Stimulated activated CD4-positive, alpha-beta T cell treated with anti-CD3 and anti-CD28 coated beads, Interleukin-12 subunit alpha, Interleukin-12 subunit beta, amount 100 ng/mL, for 4 hours (primary cell): ENCODE measurements around the gene CSAG1.
"Not testable (repeated sequence)": the region's sequence is repeated elsewhere in the genome, so short reads cannot be mapped to it uniquely, and the experiment has no call there.

ENCODE experiments used
- DNase-seq: peaks from one replicate; pipeline ENCODE4 v3.0.0-alpha.2; 2020

The CSAG1 gene

GRCh38 chrX:152733261-152733975 lies at the start of gene CSAG1, which contains the start of gene MAGEA12:
Gene CSAG1, minus strand, starts transcription at chrX:152733721. Its CDS starts 1,261 bp downstream, at chrX:152732460.
Gene MAGEA12, plus strand, starts transcription at chrX:152733757. Its CDS starts 2,405 bp downstream, at chrX:152736162.
- no peak for DNase-seq

DNA sequence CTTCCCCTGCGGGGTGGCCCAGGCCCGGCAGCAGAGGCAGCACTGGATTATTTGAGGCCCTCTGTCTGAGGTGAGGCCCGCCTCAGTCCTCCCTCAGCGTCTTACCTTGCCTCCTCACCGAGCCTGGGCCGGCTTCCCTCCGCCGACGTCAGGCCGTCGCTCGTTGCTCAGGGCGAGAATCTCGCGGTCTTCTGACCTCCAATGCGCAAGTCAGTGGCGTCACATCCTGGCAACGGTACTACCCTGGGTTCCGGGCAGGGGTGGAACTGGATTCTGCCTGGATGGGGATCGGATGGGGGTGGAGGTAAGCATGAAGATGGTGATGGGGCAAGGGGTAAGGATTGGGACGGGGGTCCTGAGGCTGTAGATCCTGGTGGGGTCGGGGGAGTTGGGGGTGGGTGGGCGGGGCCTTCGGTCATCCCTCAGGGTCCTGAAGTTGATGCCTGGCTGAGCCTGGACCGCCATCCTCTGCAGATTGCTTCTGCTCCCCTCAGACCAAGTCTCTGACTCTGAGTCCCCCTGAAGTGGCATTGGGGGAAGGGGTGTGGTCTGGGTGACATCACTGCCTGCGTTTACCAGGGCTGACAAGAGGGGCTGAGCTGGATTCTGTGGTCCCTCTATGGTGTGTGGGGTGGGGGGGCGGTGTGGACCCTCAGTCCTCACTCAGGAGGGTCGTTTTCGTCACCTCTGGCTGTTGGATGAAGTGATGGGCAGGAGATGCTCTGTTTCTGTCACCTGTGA lies 36.2 kb upstream of the CSAG1 start, which contains the start of gene MAGEA6:
Gene MAGEA6 (minus strand): TSS at position 141 of the 741 bp plus-strand sequence. CDS start 2,039 bp downstream, outside the sequence.
- DNase-seq: not testable (repeated sequence)

GRCh38 chrX:152766562-152766961 lies 33.0 kb upstream of the CSAG1 start:
- DNase-seq: not testable (repeated sequence)

DNA sequence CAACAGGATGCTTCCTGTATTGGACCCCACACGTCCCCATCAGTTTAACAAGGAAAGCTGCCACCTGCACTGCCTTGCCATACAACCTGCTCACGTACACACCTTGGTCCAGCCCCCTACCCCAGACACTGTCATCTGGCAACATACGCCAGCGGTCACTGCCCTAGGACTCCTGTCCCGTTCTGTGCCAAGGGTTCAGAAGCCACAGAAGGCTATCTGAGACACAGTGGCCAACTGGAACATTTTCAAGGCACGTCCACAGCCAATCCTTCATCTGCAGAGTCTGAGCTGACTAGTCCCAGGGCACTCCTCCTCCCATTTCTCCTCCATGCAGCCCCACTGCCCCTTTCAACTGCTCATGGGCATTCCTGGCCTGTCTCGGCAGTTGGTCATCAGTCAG lies 28.1 kb upstream of the CSAG1 start:
- not testable (repeated sequence) for DNase-seq

- not testable (repeated sequence) for DNase-seq
Observed at GRCh38 chrX:152759544-152759943, 26.0 kb upstream of the CSAG1 start.

DNA sequence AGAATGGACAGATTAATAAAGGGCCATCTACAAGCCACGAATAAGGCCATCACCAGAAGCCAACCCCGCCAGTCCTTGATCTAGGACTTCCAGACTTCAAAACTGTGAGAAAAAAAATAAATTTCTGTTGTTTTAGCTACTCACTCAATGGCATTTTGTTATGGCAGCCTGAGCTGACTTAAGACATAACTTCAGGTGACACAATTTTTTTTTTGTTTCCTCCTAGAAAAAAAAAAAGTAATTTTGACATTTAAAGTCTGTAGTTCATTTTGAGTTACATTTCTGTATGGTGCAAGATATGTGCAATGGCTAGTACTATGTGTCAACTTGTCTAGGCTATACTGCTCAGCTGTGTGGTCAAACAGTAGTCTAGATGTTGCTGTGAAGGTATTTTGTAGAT lies 25.4 kb upstream of the CSAG1 start, which contains the start of gene CSAG3:
Gene CSAG3 (plus strand): TSS at position 301 of the 400 bp plus-strand sequence.
- DNase-seq: not testable (repeated sequence)

DNA sequence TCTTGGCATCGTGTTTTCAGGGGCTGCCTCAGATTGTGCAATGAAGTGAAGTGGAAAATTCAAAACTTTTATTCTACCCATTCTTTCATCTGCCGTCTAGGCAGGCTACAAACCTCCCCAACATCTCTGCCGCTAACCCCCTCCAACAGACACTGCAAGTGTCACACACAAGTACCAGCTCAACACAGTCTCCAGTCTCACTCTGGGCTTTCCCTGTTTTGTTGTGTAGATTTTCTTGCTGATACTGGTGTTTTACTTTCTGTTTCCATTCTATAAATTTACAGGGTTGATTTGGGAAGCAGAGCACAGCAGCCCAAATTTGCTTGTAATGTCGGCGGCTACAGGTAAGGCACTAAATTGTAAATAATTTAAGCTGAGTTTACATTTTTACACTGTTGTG lies 21.4 kb upstream of the CSAG1 start:
- DNase-seq: not testable (repeated sequence)

- not testable (repeated sequence) for DNase-seq
Observed at GRCh38 chrX:152753686-152754650, 20.4 kb upstream of the CSAG1 start, which contains the start of gene MAGEA2. Gene MAGEA2, minus strand, starts transcription at chrX:152753842. Its CDS starts 2,479 bp downstream, at chrX:152751363.

DNA sequence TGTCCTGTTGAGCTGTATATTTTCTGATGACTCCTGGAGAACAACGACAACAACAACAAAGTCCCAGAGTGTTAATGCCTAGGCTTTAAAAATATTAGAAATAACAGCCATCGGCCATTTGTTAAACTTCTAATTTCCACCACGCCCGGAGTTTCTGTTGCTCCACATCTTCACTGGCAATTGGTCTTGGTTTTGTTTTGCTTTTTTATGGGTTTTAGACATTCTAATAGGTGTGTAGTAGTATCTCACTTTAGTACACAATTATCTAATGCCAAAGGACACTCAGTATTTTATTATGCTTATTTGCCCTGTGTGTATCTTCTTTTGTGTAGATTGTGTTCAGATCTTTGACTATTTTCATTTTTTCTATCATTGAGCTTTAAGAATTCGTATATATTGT lies 5.0 kb upstream of the CSAG1 start:
- DNase-seq: no peak

DNA sequence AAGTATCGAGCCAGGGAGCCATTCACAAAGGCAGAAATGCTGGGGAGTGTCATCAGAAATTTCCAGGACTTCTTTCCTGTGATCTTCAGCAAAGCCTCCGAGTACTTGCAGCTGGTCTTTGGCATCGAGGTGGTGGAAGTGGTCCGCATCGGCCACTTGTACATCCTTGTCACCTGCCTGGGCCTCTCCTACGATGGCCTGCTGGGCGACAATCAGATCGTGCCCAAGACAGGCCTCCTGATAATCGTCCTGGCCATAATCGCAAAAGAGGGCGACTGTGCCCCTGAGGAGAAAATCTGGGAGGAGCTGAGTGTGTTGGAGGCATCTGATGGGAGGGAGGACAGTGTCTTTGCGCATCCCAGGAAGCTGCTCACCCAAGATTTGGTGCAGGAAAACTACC lies 3.0 kb upstream of the CSAG1 start:
- DNase-seq: not testable (repeated sequence)

DNA sequence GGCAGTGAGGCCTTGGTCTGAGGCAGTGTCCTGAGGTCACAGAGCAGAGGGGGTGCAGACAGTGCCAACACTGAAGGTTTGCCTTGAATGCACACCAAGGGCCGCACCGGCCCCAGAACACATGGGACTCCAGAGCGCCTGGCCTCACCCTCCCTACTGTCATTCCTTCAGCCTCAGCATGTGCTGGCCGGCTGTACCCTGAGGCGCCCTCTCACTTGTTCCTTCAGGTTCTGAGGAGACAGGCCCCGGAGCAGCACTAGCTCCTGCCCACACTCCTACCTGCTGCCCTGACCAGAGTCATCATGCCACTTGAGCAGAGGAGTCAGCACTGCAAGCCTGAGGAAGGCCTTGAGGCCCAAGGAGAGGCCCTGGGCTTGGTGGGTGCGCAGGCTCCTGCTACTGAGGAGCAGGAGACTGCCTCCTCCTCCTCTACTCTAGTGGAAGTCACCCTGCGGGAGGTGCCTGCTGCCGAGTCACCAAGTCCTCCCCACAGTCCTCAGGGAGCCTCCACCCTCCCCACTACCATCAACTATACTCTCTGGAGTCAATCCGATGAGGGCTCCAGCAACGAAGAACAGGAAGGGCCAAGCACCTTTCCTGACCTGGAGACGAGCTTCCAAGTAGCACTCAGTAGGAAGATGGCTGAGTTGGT lies 2.5 kb upstream of the CSAG1 start:
- no peak for DNase-seq

GRCh38 chrX:152735101-152735500 lies 1.6 kb upstream of the CSAG1 start:
- no peak for DNase-seq

- DNase-seq: not testable (repeated sequence)
Observed at GRCh38 chrX:152734143-152734858, 780 bp upstream of the CSAG1 start.

DNA sequence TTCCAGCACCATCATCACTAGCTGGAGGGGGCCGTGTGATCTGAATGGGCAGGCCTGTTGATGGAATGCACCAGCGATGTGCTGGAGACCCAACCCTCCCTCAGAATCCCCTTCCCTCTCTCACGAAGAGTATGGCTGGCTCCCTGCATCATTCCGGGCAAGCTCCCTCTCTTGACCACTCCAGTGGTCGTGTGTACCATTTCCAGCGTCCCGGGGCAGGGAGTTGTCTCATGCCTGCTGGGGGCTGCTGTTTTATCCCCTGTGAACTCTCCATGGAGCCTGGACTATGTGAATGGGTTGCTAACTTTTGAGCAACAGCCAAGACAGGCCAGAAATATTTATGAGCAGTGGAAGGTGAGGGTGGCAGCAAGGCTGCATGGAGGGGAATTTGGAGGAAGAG lies 8.1 kb downstream of the CSAG1 start:
- DNase-seq: no peak

- not testable (repeated sequence) for DNase-seq
Observed at GRCh38 chrX:152713815-152714787, 19.4 kb downstream of the CSAG1 start, which contains the start of gene MAGEA2B. Gene MAGEA2B, plus strand, starts transcription at chrX:152714628. Its CDS starts 2,479 bp downstream, at chrX:152717107.

- not testable (repeated sequence) for DNase-seq
Observed at GRCh38 chrX:152713195-152713594, 20.3 kb downstream of the CSAG1 start.

- not testable (repeated sequence) for DNase-seq
Observed at GRCh38 chrX:152709173-152709572, 24.3 kb downstream of the CSAG1 start, which contains the start of gene CSAG2. Gene CSAG2, minus strand, starts transcription at chrX:152709273. Its CDS starts 161 bp downstream, at chrX:152709112.

DNA sequence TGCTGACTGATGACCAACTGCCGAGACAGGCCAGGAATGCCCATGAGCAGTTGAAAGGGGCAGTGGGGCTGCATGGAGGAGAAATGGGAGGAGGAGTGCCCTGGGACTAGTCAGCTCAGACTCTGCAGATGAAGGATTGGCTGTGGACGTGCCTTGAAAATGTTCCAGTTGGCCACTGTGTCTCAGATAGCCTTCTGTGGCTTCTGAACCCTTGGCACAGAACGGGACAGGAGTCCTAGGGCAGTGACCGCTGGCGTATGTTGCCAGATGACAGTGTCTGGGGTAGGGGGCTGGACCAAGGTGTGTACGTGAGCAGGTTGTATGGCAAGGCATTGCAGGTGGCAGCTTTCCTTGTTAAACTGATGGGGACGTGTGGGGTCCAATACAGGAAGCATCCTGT lies 27.0 kb downstream of the CSAG1 start:
- DNase-seq: not testable (repeated sequence)

DNA sequence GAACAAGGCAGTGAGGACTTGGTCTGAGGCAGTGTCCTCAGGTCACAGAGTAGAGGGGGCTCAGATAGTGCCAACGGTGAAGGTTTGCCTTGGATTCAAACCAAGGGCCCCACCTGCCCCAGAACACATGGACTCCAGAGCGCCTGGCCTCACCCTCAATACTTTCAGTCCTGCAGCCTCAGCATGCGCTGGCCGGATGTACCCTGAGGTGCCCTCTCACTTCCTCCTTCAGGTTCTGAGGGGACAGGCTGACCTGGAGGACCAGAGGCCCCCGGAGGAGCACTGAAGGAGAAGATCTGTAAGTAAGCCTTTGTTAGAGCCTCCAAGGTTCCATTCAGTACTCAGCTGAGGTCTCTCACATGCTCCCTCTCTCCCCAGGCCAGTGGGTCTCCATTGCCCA lies 33.1 kb downstream of the CSAG1 start:
- not testable (repeated sequence) for DNase-seq
